ENCODE results near the gene LBX1.

LBX1 gene

GRCh38 chr10:101236376-101237080, 7.3 kb upstream of the LBX1 start:
- H3K27me3 ChIP-seq, result peaks cover 7 to 91% of the 10 kb centered on the region in 2 donors
- intact Hi-C loops (cut with DNase I; ENCODE audit: low total_unique reads), result no loop called here
- H3K4me1 ChIP-seq, result peaks cover 0 to 14% (median 5%) of the 10 kb centered on the region in 4 donors
- H3K4me3 ChIP-seq, result no peak overlapping the region
- no peaks in the 10 kb centered on the region for H3K36me3 ChIP-seq
- H3K9me3 ChIP-seq, result peaks cover 0 to 4% (median 3%) of the 10 kb centered on the region in 3 donors
- H3K27ac ChIP-seq, result no peak overlapping the region
- TF ChIP-seq, protein P1, sequence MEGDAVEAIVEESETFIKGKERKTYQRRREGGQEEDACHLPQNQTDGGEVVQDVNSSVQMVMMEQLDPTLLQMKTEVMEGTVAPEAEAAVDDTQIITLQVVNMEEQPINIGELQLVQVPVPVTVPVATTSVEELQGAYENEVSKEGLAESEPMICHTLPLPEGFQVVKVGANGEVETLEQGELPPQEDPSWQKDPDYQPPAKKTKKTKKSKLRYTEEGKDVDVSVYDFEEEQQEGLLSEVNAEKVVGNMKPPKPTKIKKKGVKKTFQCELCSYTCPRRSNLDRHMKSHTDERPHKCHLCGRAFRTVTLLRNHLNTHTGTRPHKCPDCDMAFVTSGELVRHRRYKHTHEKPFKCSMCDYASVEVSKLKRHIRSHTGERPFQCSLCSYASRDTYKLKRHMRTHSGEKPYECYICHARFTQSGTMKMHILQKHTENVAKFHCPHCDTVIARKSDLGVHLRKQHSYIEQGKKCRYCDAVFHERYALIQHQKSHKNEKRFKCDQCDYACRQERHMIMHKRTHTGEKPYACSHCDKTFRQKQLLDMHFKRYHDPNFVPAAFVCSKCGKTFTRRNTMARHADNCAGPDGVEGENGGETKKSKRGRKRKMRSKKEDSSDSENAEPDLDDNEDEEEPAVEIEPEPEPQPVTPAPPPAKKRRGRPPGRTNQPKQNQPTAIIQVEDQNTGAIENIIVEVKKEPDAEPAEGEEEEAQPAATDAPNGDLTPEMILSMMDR (IDR thresholded peaks at IDR 0.05), result no peak
- no peak for DNase-seq

DNA sequence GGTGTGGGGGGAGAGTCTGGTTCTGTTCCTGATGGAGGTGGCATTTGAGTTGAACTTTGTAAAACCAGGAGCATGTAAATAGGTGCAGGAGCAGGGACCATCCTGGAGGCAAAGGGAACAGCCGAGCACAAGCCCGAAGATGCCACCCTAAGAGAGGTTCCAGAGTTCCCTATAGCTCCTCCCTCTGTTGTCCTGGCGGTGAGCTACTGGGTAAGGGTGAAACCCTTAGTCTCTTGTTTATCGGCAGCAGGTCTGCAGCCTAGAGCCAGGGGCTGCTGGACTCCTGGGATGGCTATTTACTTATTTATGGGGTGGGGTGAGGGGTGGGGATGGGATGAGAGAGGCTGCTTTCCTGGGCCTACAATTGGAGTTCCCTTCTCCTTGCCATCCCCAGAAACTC, 6.5 kb upstream of the LBX1 start:
- peaks cover 0 to 4% (median 3%) of the 10 kb centered on the region in 3 donors for H3K9me3 ChIP-seq
- no peak overlapping the region for H3K4me3 ChIP-seq
- TF ChIP-seq, protein P1 (IDR thresholded peaks at IDR 0.05), result no peak
- peaks cover 7 to 94% of the 10 kb centered on the region in 2 donors for H3K27me3 ChIP-seq
- H3K4me1 ChIP-seq, result peaks cover 0 to 14% (median 5%) of the 10 kb centered on the region in 4 donors
- H3K27ac ChIP-seq, result no peak overlapping the region
- DNase-seq, result no peak
- H3K36me3 ChIP-seq, result no peaks in the 10 kb centered on the region
- intact Hi-C loops (cut with DNase I; ENCODE audit: low total_unique reads), result no loop called here

- no peak for DNase-seq
- peaks cover 7 to 100% of the 10 kb centered on the region in 2 donors for H3K27me3 ChIP-seq
- H3K9me3 ChIP-seq, result peaks cover 0 to 4% (median 3%) of the 10 kb centered on the region in 3 donors
- H3K4me3 ChIP-seq, result no peak overlapping the region
- peaks cover 0 to 25% (median 15%) of the 10 kb centered on the region in 4 donors for H3K4me1 ChIP-seq
- intact Hi-C loops (cut with DNase I; ENCODE audit: low total_unique reads), result no loop called here
- TF ChIP-seq, protein P1 (IDR thresholded peaks at IDR 0.05), result no peak
- no peak overlapping the region for H3K27ac ChIP-seq
- no peaks in the 10 kb centered on the region for H3K36me3 ChIP-seq
Measured at GRCh38 chr10:101234333-101234732, 5.1 kb upstream of the LBX1 start.

GRCh38 chr10:101233863-101234262, 4.6 kb upstream of the LBX1 start:
- H3K4me1 ChIP-seq, result peaks cover 0 to 29% (median 20%) of the 10 kb centered on the region in 4 donors
- no peaks in the 10 kb centered on the region for H3K36me3 ChIP-seq
- intact Hi-C loops (cut with DNase I; ENCODE audit: low total_unique reads), result no loop called here
- no peak overlapping the region for H3K4me3 ChIP-seq
- peaks cover 7 to 100% of the 10 kb centered on the region in 2 donors for H3K27me3 ChIP-seq
- peaks cover 0 to 4% (median 3%) of the 10 kb centered on the region in 3 donors for H3K9me3 ChIP-seq
- H3K27ac ChIP-seq, result no peak overlapping the region
- DNase-seq, result no peak
- TF ChIP-seq, protein P1 (IDR thresholded peaks at IDR 0.05), result no peak

DNA sequence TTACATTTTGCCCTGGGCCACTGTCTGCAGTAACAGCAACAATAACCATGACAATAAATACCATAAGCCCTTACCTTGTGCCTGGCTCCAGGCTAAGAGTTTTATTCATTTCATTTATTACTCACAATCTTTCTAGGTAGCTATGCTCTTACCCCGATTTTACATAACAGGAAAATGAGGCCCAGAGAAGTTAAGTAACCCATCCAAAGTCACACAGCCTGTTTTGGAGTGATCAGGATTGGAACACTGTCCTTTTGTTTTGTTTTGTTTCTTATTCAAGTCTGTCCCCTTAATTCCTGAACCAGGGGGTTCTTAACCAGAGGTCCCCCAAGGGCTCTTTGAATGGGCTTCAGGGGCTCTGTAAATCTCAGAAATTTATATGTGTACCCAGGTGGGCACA, 4.2 kb upstream of the LBX1 start:
- Histone ChIP-seq H3K27ac (no peak overlapping the region), H3K36me3 (no peaks in the 10 kb centered on the region), H3K4me1 (peaks cover 0 to 34% (median 23%) of the 10 kb centered on the region in 4 donors), H3K9me3 (peaks cover 0 to 4% (median 3%) of the 10 kb centered on the region in 3 donors), H3K27me3 (peaks cover 7 to 100% of the 10 kb centered on the region in 2 donors), H3K4me3 (no peak overlapping the region)
- no peak for DNase-seq
- intact Hi-C loops (cut with DNase I; ENCODE audit: low total_unique reads), result no loop called here
- TF ChIP-seq, protein P1 (IDR thresholded peaks at IDR 0.05), result no peak

Data from tibial artery (tissue), 4 donors.